Measurements from ENCODE around the gene PRKCZ.

GRCh38 chr1:2115702-2116341 lies 65.6 kb downstream of the PRKCZ start:
- TF ChIP-seq CTCF (IDR thresholded peaks at IDR 0.05) (no peak), ZFX (IDR thresholded peaks at IDR 0.05; ENCODE audit: borderline replicate concordance) (no peak)
